UCSD-AML1 (cell line): ENCODE measurements around the gene MGST3.
"Not testable (repeated sequence)": the region's sequence is repeated elsewhere in the genome, so short reads cannot be mapped to it uniquely, and the experiment has no call there.

ENCODE experiments used
- DNase-seq: peaks from one replicate; lab custom pipeline; 2025; ENCODE audit not compliant: unreplicated experiment; lab: John Stamatoyannopoulos, UW

The MGST3 gene

GRCh38 chr1:165648919-165649572, 18.0 kb downstream of the MGST3 start:
- DNase-seq, result no peak

- no peak for DNase-seq
Measured at GRCh38 chr1:165650981-165651625, 20.1 kb downstream of the MGST3 start.

GRCh38 chr1:165658766-165659580, 27.9 kb downstream of the MGST3 start:
- DNase-seq, result not testable (repeated sequence)

- no peak for DNase-seq
Measured at GRCh38 chr1:165659581-165659895, 28.5 kb downstream of the MGST3 start.

- no peak for DNase-seq
Measured at GRCh38 chr1:165661703-165662102, 30.7 kb downstream of the MGST3 start.

GRCh38 chr1:165662186-165662585, 31.2 kb downstream of the MGST3 start:
- no peak for DNase-seq

GRCh38 chr1:165666152-165666825, 35.3 kb downstream of the MGST3 start:
- DNase-seq, result no peak

GRCh38 chr1:165668184-165668583, 37.1 kb downstream of the MGST3 start:
- no peak for DNase-seq

GRCh38 chr1:165671526-165671925, 40.5 kb downstream of the MGST3 start:
- no peak for DNase-seq

GRCh38 chr1:165674599-165674998, 43.6 kb downstream of the MGST3 start:
- DNase-seq, result no peak

GRCh38 chr1:165675794-165676193, 44.8 kb downstream of the MGST3 start:
- DNase-seq, result no peak

- DNase-seq, result no peak
Measured at GRCh38 chr1:165678509-165678908, 47.5 kb downstream of the MGST3 start.

GRCh38 chr1:165679282-165680036, 48.4 kb downstream of the MGST3 start:
- DNase-seq, result no peak

GRCh38 chr1:165680303-165680702, 49.3 kb downstream of the MGST3 start:
- DNase-seq, result no peak

GRCh38 chr1:165680773-165681172, 49.7 kb downstream of the MGST3 start:
- not testable (repeated sequence) for DNase-seq

- no peak for DNase-seq
Measured at GRCh38 chr1:165683848-165684485, 52.9 kb downstream of the MGST3 start.

- DNase-seq, result peak; percentile 18
Measured at GRCh38 chr1:165686121-165686970, 55.3 kb downstream of the MGST3 start.

- no peak for DNase-seq
Measured at GRCh38 chr1:165686971-165687433, 56.0 kb downstream of the MGST3 start.

- DNase-seq, result no peak
Measured at GRCh38 chr1:165688046-165688445, 57.0 kb downstream of the MGST3 start.
